A549 (cell line): Measurements from ENCODE around the gene TNRC18.

Experiments
- CEBPB ChIP-seq, 2 experiments: fragments of >200 bp in 1 of 2; sonication (Bioruptor Twin) in 1 of 2; formaldehyde crosslinking in 1 of 2; IDR thresholded peaks; 2 replicates each; pipeline ENCODE4 v1.6.1; 2012 to 2016
- TF ChIP-seq, protein P1 (sequence below): fragments of 200-600 bp; sonication (generic); IDR thresholded peaks from 2 replicates; pipeline ENCODE4 v1.6.1; 2016; ENCODE audit warnings: antibody characterized with exemption, mild to moderate bottlenecking, moderate library complexity

DNA sequence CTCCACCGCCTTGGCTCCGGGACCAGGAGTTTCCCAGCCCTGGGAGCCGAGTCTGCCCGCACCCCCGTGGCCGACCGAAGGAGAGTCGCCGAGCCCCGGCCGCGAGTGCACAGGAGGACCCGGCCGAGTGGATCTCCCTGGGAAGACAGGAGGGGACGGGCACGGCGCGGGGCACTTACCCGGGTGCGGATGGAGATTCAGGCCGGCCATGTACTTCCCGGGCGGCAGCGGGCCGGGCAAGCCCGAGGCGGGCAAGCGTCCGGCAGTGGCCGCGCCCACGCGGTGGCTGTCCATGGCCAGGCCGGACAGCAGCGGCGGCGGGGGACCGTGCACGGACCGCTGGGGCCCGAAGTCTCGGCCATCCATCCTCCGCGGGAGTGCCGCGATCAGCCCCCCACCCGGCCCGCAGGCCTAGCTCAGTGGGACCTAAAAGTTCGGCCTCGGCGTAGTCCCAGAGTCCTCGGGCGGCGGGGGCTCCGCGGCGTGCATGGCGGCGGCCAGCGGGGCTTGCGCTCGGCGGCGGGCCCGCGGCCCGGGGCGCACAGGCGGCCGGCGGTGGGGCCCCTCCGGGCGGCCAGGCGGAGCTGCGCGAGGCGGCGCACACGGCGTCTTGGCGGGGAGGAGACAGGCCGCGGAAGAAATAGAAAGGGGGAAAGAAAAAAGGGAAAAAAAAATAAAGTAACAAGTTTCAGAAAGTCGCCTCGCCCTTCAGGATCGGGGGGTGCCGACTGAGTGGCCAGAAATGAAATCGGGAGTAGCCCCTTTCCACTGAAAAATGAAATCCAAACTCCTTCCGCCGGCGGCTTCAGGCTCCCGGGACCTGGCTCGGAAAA, 2.5 kb downstream of the TNRC18 start:
- TF ChIP-seq, protein P1, sequence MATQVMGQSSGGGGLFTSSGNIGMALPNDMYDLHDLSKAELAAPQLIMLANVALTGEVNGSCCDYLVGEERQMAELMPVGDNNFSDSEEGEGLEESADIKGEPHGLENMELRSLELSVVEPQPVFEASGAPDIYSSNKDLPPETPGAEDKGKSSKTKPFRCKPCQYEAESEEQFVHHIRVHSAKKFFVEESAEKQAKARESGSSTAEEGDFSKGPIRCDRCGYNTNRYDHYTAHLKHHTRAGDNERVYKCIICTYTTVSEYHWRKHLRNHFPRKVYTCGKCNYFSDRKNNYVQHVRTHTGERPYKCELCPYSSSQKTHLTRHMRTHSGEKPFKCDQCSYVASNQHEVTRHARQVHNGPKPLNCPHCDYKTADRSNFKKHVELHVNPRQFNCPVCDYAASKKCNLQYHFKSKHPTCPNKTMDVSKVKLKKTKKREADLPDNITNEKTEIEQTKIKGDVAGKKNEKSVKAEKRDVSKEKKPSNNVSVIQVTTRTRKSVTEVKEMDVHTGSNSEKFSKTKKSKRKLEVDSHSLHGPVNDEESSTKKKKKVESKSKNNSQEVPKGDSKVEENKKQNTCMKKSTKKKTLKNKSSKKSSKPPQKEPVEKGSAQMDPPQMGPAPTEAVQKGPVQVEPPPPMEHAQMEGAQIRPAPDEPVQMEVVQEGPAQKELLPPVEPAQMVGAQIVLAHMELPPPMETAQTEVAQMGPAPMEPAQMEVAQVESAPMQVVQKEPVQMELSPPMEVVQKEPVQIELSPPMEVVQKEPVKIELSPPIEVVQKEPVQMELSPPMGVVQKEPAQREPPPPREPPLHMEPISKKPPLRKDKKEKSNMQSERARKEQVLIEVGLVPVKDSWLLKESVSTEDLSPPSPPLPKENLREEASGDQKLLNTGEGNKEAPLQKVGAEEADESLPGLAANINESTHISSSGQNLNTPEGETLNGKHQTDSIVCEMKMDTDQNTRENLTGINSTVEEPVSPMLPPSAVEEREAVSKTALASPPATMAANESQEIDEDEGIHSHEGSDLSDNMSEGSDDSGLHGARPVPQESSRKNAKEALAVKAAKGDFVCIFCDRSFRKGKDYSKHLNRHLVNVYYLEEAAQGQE: no peak
- TF ChIP-seq CEBPB (IDR thresholded peaks at IDR 0.05): no peak
